GM12878 (cell line): Measurements from ENCODE around the gene C1QTNF12. TPM values are rescaled to one million over a fixed set of nuclear protein-coding genes. Genes with fewer than 3 reads are reported as not detected.

Source experiments
- ATAC-seq: fragments of 200-7000 bp; cut with Tn5 transposase; 3 replicates; pipeline ENCODE4 v1.9.1; 2020; ENCODE audit warnings: mild to moderate bottlenecking, moderate library complexity
- BruUV-seq: library from RNA; stranded (reverse); fragments of 400-500 nt; replicated peaks from 2 replicates; lab custom pipeline; 2021; lab: Mats Ljungman, UMichigan
- CTCF ChIA-PET: fragments of 300-600 bp; sonication (Branson Sonifier 250); formaldehyde crosslinking; extraction: SDS; loops from one replicate; lab custom pipeline; 2021; ENCODE audit warnings: inconsistent platforms; lab: Yijun Ruan, JAX
- POLR2A ChIA-PET: fragments of 350-600 bp; formaldehyde crosslinking; extraction: SDS; loops from one replicate; lab custom pipeline; 2021; ENCODE audit warnings: inconsistent platforms; lab: Charles Lee
- RAD21 ChIA-PET: fragments of 300-600 bp; sonication (Branson Sonifier 250); formaldehyde crosslinking; loops from one replicate; lab custom pipeline; 2023; ENCODE audit warnings: antibody characterized with exemption; ENCODE audit not compliant: unreplicated experiment; lab: Charles Lee
- SMC1A ChIA-PET: fragments of 300-600 bp; sonication (Branson Sonifier 250); formaldehyde crosslinking; loops from one replicate; lab custom pipeline; 2023; ENCODE audit not compliant: unreplicated experiment, uncharacterized antibody; lab: Charles Lee
- DNase-seq: peaks from one replicate; pipeline ENCODE4 v3.0.0-alpha.2; 2011; ENCODE audit warnings: low read depth, low spot score
- FAIRE-seq: peaks from 3 replicates; lab custom pipeline; 2011; peaks lifted over from hg19 to GRCh38; lab: Jason Lieb, UNC
- H2AFZ ChIP-seq: 2 replicates; pipeline ENCODE4 v1.6.0; 2011; ENCODE audit warnings: low read depth, low read length, control low read depth; ENCODE audit not compliant: control insufficient read depth
- H3K27ac ChIP-seq: 2 replicates; pipeline ENCODE4 v1.5.1; 2011; ENCODE audit warnings: control low read depth; ENCODE audit not compliant: control insufficient read depth, insufficient read depth
- H3K27me3 ChIP-seq, 2 experiments: replicated peaks in 1 of 2; 2 replicates each; pipeline versions ENCODE4 v1.6.0 to v1.6.1; 2011; ENCODE audit warnings: low read length in 1 of 2; ENCODE audit not compliant: control insufficient read depth in 2 of 2, insufficient read depth in 2 of 2
- H3K36me3 ChIP-seq, 2 experiments: 2 replicates each; pipeline ENCODE4 v1.5.1; 2011; ENCODE audit warnings: low read length in 1 of 2; ENCODE audit not compliant: control insufficient read depth in 2 of 2, insufficient read depth in 2 of 2
- H3K4me1 ChIP-seq: 2 replicates; pipeline ENCODE4 v1.6.1; 2011; ENCODE audit warnings: mild to moderate bottlenecking, low read length, moderate library complexity, mixed read lengths; ENCODE audit not compliant: control insufficient read depth, insufficient read depth
- H3K4me2 ChIP-seq: 2 replicates; pipeline ENCODE4 v1.6.0; 2011; ENCODE audit warnings: control low read depth; ENCODE audit not compliant: control insufficient read depth, insufficient read depth
- H3K4me3 ChIP-seq: fragments of 200-600 bp; sonication (generic); 2 replicates; pipeline ENCODE4 v1.5.1; 2016
- H3K79me2 ChIP-seq: 2 replicates; pipeline ENCODE4 v1.6.0; 2011; ENCODE audit warnings: low read length; ENCODE audit not compliant: control insufficient read depth, insufficient read depth
- H3K9ac ChIP-seq: 2 replicates; pipeline ENCODE4 v1.8.0; 2011; ENCODE audit warnings: low read length, control low read depth, mixed read lengths; ENCODE audit not compliant: control insufficient read depth, insufficient read depth
- H3K9me3 ChIP-seq: replicated peaks from 3 replicates; pipeline ENCODE4 v1.5.1; 2011; ENCODE audit warnings: mild to moderate bottlenecking, low read length; ENCODE audit not compliant: control insufficient read depth, insufficient read depth
- H4K20me1 ChIP-seq: 2 replicates; pipeline ENCODE4 v1.6.0; 2011; ENCODE audit not compliant: control insufficient read depth, insufficient read depth
- CHD2 ChIP-seq: IDR thresholded peaks from 2 replicates; pipeline ENCODE4 v1.6.1; 2011; ENCODE audit warnings: low read depth, low read length, improper control_type of control experiment, borderline replicate concordance
- CREB1 ChIP-seq: IDR thresholded peaks from 2 replicates; pipeline ENCODE4 v1.6.1; 2012; ENCODE audit warnings: low read depth, mild to moderate bottlenecking, inconsistent platforms
- GATAD2B ChIP-seq: fragments of 450-650 bp; conservative IDR thresholded peaks from 2 replicates; pipeline ENCODE4 v1.6.1; 2017; ENCODE audit warnings: low read depth, mild to moderate bottlenecking, moderate library complexity
- LARP7 ChIP-seq: fragments of 450-650 bp; IDR thresholded peaks from 2 replicates; pipeline ENCODE4 v1.6.1; 2017; ENCODE audit warnings: mild to moderate bottlenecking
- NR2F1 ChIP-seq: fragments of 450-650 bp; conservative IDR thresholded peaks from 2 replicates; pipeline ENCODE4 v1.6.1; 2017; ENCODE audit warnings: mild to moderate bottlenecking
- WGBS: methylation state at CpG from one replicate; pipeline ENCODE4 v1.1.6; 2016; ENCODE audit warnings: low lambda C conversion rate; ENCODE audit not compliant: insufficient replicate concordance, insufficient coverage; ENCODE audit errors: missing lambda C conversion rate; 5-methylcytosine and 5-hydroxymethylcytosine counted together
- in situ Hi-C: fragments of 300-500 bp; cut with MboI; formaldehyde crosslinking; loops from 9 replicates; pipeline ENCODE4 v1.14.3; 2018; ENCODE audit warnings: mixed read lengths
- intact Hi-C: fragments of 100-400 bp; cut with micrococcal nuclease; formaldehyde crosslinking; loops from one replicate; pipeline ENCODE4 v1.14.2; 2022; ENCODE audit not compliant: unreplicated experiment
- polyA plus RNA-seq, 11 experiments: library from polyadenylated mRNA; depleted of rRNA in 4 of 11; unstranded in 6 of 11; stranded (reverse) in 5 of 11; fragments of >200 nt; fragmentation: Nextera tagmentation in 4 of 11; fragmentation: Illumina TruSeq in 1 of 11; extraction: Ambion mirVana in 4 of 11; extraction: Trizol in 1 of 11; gene quantifications; 1 replicate in 1 of 11; 2 replicates in 10 of 11; pipeline versions ENCODE4 v1.2.1 to v1.2.3, GENCODE V29; 2011 to 2016; ENCODE audit warnings: inconsistent platforms in 2 of 11, missing spikeins in 2 of 11, low read depth in 1 of 11
- total RNA-seq, 4 experiments: library from RNA; depleted of rRNA in 3 of 4; stranded (reverse); fragments of >200 nt in 3 of 4; fragmentation: Illumina TruSeq in 1 of 4; extraction: Trizol in 1 of 4; gene quantifications; 2 replicates each; pipeline versions ENCODE4 v1.2.1 to v1.2.3, GENCODE V29; 2013 to 2021
- TF ChIP-seq, protein P1 (sequence below): fragments of 450-650 bp; IDR thresholded peaks from 2 replicates; pipeline ENCODE4 v1.6.1; 2014; ENCODE audit warnings: mild to moderate bottlenecking
- TF ChIP-seq, protein P2 (sequence below): fragments of 150-350 bp; IDR thresholded peaks from 2 replicates; pipeline ENCODE4 v1.6.1; 2016; ENCODE audit warnings: low read depth, low read length

C1QTNF12 gene
- total and polyA plus RNA-seq, 10 of the 15 experiments (the other 5 are each of a cell fraction or from before 2014, with no cell fraction given), result 0.17 to 1.0 (median 0.31) TPM; not detected in 5

DNA sequence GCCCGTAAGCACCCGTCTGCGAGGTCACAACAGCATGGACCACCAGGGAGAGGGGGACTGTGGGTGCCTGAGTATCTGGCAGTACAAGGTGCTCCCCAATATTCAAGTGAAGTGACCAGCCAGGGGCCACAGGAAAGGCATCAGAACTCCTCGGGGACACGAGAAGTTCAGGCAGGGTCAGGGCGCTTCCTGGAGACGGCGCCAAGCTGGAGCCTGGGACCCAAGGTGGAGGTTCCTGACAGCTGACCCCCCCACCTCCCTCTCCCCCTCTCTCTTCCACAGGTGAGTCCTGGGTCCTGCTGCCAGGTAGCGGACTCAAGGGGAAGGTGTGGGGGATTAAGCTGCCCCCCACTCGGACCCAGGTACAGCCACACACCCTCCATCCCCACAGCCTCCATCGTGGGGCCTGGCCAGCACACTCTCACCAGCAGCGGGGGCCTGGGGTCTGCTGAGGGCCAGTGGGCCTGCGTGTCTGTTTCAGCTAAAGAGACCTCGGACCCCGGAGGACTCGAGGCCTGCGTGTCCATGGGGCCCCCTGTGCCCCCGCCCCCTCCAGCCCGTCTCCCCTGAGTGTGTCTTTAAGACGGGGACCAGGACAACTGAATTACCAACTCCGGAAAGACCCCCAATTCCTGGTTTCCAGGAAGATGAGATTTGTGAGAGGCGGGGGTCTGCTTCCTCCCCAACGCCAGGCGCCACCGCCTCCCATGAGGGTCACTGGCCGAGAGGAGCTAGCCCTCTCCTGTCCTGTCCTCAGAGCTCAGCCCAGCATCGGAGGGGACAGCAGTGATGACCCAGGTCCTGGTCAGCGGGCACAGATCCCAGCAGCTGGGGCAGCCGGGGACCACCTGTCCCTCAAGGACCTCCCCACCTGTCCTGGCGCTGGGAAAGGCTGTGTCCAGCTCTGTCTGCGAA, 46.3 kb downstream of the C1QTNF12 start:
- ATAC-seq, result no peak
- in situ Hi-C loops, result no loop called here
- WGBS, result 57% methylated on average over 31 of the region's 31 CpGs
- POLR2A ChIA-PET, result interaction anchor here (0.7 to 1.2 kb wide), 5 partner anchors 12 to 179 kb away, joined by 3 to 4 read pairs (median 3); no protein-coding TSS in a partner anchor
- H3K27me3 ChIP-seq, result no peaks in the 10 kb centered on the region
- no peak overlapping the region for H2AFZ ChIP-seq
- SMC1A ChIA-PET, result interaction anchor here (1.0 kb wide), 1 partner anchor 75 kb away, joined by 3 read pairs; no protein-coding TSS in a partner anchor
- no peaks in the 10 kb centered on the region; the same call in 2 of the 3 replicates for H3K9me3 ChIP-seq
- H3K79me2 ChIP-seq, result no peaks in the 10 kb centered on the region
- no peak for FAIRE-seq
- intact Hi-C loops, result no loop called here
- H3K4me3 ChIP-seq, result no peak overlapping the region
- RAD21 ChIA-PET, result interaction anchor here (0.7 to 1.4 kb wide), 3 partner anchors 29 to 51 kb away, joined by 3 to 5 read pairs (median 5); no protein-coding TSS in a partner anchor
- BruUV-seq, result TSS peak; percentile 87
- no peaks in the 10 kb centered on the region for H4K20me1 ChIP-seq
- TF ChIP-seq NR2F1 (no peak), CREB1 (no peak), LARP7 (no peak), GATAD2B (peak; percentile 43; the same call in 1 of the 2 replicates), CHD2 (no peak)
- TF ChIP-seq, protein P1, sequence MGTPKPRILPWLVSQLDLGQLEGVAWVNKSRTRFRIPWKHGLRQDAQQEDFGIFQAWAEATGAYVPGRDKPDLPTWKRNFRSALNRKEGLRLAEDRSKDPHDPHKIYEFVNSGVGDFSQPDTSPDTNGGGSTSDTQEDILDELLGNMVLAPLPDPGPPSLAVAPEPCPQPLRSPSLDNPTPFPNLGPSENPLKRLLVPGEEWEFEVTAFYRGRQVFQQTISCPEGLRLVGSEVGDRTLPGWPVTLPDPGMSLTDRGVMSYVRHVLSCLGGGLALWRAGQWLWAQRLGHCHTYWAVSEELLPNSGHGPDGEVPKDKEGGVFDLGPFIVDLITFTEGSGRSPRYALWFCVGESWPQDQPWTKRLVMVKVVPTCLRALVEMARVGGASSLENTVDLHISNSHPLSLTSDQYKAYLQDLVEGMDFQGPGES, result no peak
- TF ChIP-seq, protein P2, sequence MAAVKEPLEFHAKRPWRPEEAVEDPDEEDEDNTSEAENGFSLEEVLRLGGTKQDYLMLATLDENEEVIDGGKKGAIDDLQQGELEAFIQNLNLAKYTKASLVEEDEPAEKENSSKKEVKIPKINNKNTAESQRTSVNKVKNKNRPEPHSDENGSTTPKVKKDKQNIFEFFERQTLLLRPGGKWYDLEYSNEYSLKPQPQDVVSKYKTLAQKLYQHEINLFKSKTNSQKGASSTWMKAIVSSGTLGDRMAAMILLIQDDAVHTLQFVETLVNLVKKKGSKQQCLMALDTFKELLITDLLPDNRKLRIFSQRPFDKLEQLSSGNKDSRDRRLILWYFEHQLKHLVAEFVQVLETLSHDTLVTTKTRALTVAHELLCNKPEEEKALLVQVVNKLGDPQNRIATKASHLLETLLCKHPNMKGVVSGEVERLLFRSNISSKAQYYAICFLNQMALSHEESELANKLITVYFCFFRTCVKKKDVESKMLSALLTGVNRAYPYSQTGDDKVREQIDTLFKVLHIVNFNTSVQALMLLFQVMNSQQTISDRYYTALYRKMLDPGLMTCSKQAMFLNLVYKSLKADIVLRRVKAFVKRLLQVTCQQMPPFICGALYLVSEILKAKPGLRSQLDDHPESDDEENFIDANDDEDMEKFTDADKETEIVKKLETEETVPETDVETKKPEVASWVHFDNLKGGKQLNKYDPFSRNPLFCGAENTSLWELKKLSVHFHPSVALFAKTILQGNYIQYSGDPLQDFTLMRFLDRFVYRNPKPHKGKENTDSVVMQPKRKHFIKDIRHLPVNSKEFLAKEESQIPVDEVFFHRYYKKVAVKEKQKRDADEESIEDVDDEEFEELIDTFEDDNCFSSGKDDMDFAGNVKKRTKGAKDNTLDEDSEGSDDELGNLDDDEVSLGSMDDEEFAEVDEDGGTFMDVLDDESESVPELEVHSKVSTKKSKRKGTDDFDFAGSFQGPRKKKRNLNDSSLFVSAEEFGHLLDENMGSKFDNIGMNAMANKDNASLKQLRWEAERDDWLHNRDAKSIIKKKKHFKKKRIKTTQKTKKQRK, result no peak
- no peak for DNase-seq
- no peak overlapping the region for H3K27ac ChIP-seq
- H3K4me1 ChIP-seq, result no peaks in the 10 kb centered on the region
- H3K9ac ChIP-seq, result no peak overlapping the region
- H3K36me3 ChIP-seq, result no peaks in the 10 kb centered on the region
- peak overlapping the region; percentile 64; the same call in 1 of the 2 replicates for H3K4me2 ChIP-seq
- CTCF ChIA-PET, result interaction anchor here (0.8 to 1.0 kb wide), 2 partner anchors 9 to 54 kb away, joined by 3 to 7 read pairs; no protein-coding TSS in a partner anchor
